K562 (cell line): ENCODE results near the gene CECR2. TPM values are rescaled to one million over a fixed set of nuclear protein-coding genes. Genes with fewer than 3 reads are reported as not detected.

Source experiments
- ATAC-seq: fragments of 200-7000 bp; cut with Tn5 transposase; 3 replicates; pipeline ENCODE4 v1.9.1; 2020; ENCODE audit warnings: moderate library complexity
- BruUV-seq: library from RNA; stranded (reverse); fragments of 400-500 nt; replicated peaks from 2 replicates; lab custom pipeline; 2021; lab: Mats Ljungman, UMichigan
- CTCF ChIA-PET: fragments of 300-600 bp; formaldehyde crosslinking; extraction: SDS; loops from one replicate; lab custom pipeline; 2021; ENCODE audit warnings: low intra/inter-chr PET ratio; lab: Yijun Ruan, JAX
- POLR2A ChIA-PET: fragments of 300-600, 350-650 bp; sonication (Branson Sonifier 250); formaldehyde crosslinking; extraction: SDS; loops from one replicate; lab custom pipeline; 2021; ENCODE audit warnings: antibody characterized with exemption, inconsistent platforms; lab: Yijun Ruan, JAX
- DNase-seq, 4 experiments: peaks; one replicate each; pipeline versions ENCODE4 v3.0.0 to v3.0.0-alpha.2; 2011 to 2018; ENCODE audit warnings: low spot score in 3 of 4, mixed read lengths in 3 of 4; ENCODE audit errors: extremely low read depth in 1 of 4
- FAIRE-seq: peaks from 2 replicates; lab custom pipeline; 2011; peaks lifted over from hg19 to GRCh38; lab: Jason Lieb, UNC
- H2AFZ ChIP-seq: 2 replicates; pipeline ENCODE4 v1.6.0; 2011; ENCODE audit warnings: low read depth, low read length, control low read depth, inconsistent platforms
- H3K27ac ChIP-seq: fragments of 200-600 bp; 3 replicates; pipeline ENCODE4 v1.8.0; 2011; ENCODE audit warnings: low read depth, mild to moderate bottlenecking, control low read depth, inconsistent platforms, low read length, moderate library complexity, mixed read lengths; ENCODE audit errors: extremely low read depth
- H3K27me3 ChIP-seq, 2 experiments: fragments of 300-600 bp in 1 of 2; 2 replicates in 1 of 2; 3 replicates in 1 of 2; pipeline versions ENCODE4 v1.6.0 to v1.8.0; 2011; ENCODE audit warnings: inconsistent platforms in 2 of 2, low read length in 2 of 2, mild to moderate bottlenecking in 1 of 2, mixed read lengths in 1 of 2, moderate library complexity in 1 of 2; ENCODE audit not compliant: control insufficient read depth in 2 of 2, insufficient read depth in 2 of 2
- H3K36me3 ChIP-seq: fragments of 300-600 bp; 3 replicates; pipeline ENCODE4 v1.8.0; 2011; ENCODE audit warnings: mild to moderate bottlenecking, low read length, inconsistent platforms; ENCODE audit not compliant: control insufficient read depth, insufficient read depth
- H3K4me1 ChIP-seq, 2 experiments: fragments of 200-600 bp in 1 of 2; replicated peaks in 1 of 2; 2 replicates in 1 of 2; 3 replicates in 1 of 2; pipeline versions ENCODE4 v1.5.1 to v1.8.0; 2011; ENCODE audit warnings: inconsistent platforms in 2 of 2, low read length in 2 of 2, mild to moderate bottlenecking in 1 of 2, mixed read lengths in 1 of 2, moderate library complexity in 1 of 2; ENCODE audit not compliant: control insufficient read depth in 2 of 2, insufficient read depth in 2 of 2
- H3K4me2 ChIP-seq: 2 replicates; pipeline ENCODE4 v1.6.1; 2011; ENCODE audit warnings: low read length, control low read depth, inconsistent platforms, mixed read lengths; ENCODE audit not compliant: insufficient read depth
- H3K4me3 ChIP-seq: fragments of 200-600 bp; sonication (generic), shearing (Covaris generic); 2 replicates; pipeline ENCODE4 v1.5.1; 2016; ENCODE audit warnings: control low read depth, inconsistent platforms
- H3K79me2 ChIP-seq: fragments of 200-600 bp; 3 replicates; pipeline ENCODE4 v1.8.0; 2011; ENCODE audit warnings: low read length, inconsistent platforms; ENCODE audit not compliant: control insufficient read depth, insufficient read depth
- H3K9ac ChIP-seq, 2 experiments: 2 replicates each; pipeline versions ENCODE4 v1.6.0 to v1.6.1; 2011; ENCODE audit warnings: low read depth in 2 of 2, low read length in 2 of 2, control low read depth in 1 of 2, inconsistent platforms in 1 of 2, mild to moderate bottlenecking in 1 of 2, mixed read lengths in 1 of 2; ENCODE audit not compliant: insufficient read depth in 1 of 2
- H3K9me1 ChIP-seq: one replicate; pipeline ENCODE4 v1.6.0; 2011; ENCODE audit warnings: inconsistent platforms, mild to moderate bottlenecking, low read length, moderate library complexity; ENCODE audit not compliant: control insufficient read depth, insufficient read depth
- H3K9me3 ChIP-seq: replicated peaks from 2 replicates; pipeline ENCODE4 v1.5.1; 2011; ENCODE audit warnings: low read depth, low read length, inconsistent platforms; ENCODE audit not compliant: control insufficient read depth, insufficient read depth
- H4K20me1 ChIP-seq: replicated peaks from 2 replicates; pipeline ENCODE4 v1.6.1; 2011; ENCODE audit warnings: low read length, inconsistent platforms, mixed read lengths; ENCODE audit not compliant: control insufficient read depth, insufficient read depth
- E2F6 ChIP-seq, 2 experiments: IDR thresholded peaks; 2 replicates each; pipeline ENCODE4 v1.6.1; 2011; ENCODE audit warnings: borderline replicate concordance in 1 of 2, control low read depth in 1 of 2, low read depth in 1 of 2, low read length in 1 of 2, mild to moderate bottlenecking in 1 of 2, mixed read lengths in 1 of 2, moderate library complexity in 1 of 2; ENCODE audit not compliant: insufficient read depth in 1 of 2, insufficient read length in 1 of 2, poor library complexity in 1 of 2, severe bottlenecking in 1 of 2; ENCODE audit errors: extremely low read depth in 1 of 2
- JUN ChIP-seq, 2 experiments: sonication (generic) in 1 of 2; formaldehyde crosslinking in 1 of 2; IDR thresholded peaks; 2 replicates each; pipeline versions ENCODE4 v1.6.1 to v1.8.0; 2012 to 2022; ENCODE audit warnings: borderline replicate concordance in 2 of 2, mild to moderate bottlenecking in 2 of 2, improper control_type of control experiment in 1 of 2, low read depth in 1 of 2, low read length in 1 of 2, missing genetic modification reagents in 1 of 2
- MGA ChIP-seq: fragments of 450-650 bp; IDR thresholded peaks from 2 replicates; pipeline ENCODE4 v1.6.1; 2016; ENCODE audit warnings: mild to moderate bottlenecking, moderate library complexity
- TEAD2 ChIP-seq: fragments of 450-650 bp; IDR thresholded peaks from 2 replicates; pipeline ENCODE4 v1.6.1; 2016; ENCODE audit warnings: missing genetic modification characterization, control low read depth, missing compliant biosample characterization
- ZNF512 ChIP-seq: IDR thresholded peaks from 2 replicates; pipeline ENCODE4 v1.6.1; 2016; ENCODE audit warnings: missing genetic modification characterization, missing compliant biosample characterization
- WGBS: fragments of 100-300 bp; shearing (Covaris generic); methylation state at CpG from one replicate; pipeline ENCODE4 v1.1.6; 2016; ENCODE audit warnings: low coverage, mixed read lengths; ENCODE audit not compliant: insufficient coverage; ENCODE audit errors: missing lambda C conversion rate; 5-methylcytosine and 5-hydroxymethylcytosine counted together
- in situ Hi-C: fragments of 300-500 bp; cut with MboI; formaldehyde crosslinking; loops from 4 replicates; pipeline ENCODE4 v1.15.0; 2018; ENCODE audit warnings: inconsistent platforms, mixed read lengths
- intact Hi-C: fragments of 100-400 bp; cut with micrococcal nuclease; formaldehyde crosslinking; loops from 2 replicates; pipeline ENCODE4 v1.14.2; 2022
- polyA plus RNA-seq, 8 experiments: library from polyadenylated mRNA; depleted of rRNA in 4 of 8; stranded (reverse) in 5 of 8; unstranded in 3 of 8; fragments of >200 nt; fragmentation: Nextera tagmentation in 2 of 8; fragmentation: Illumina TruSeq in 1 of 8; extraction: Ambion mirVana in 2 of 8; extraction: Trizol in 1 of 8; gene quantifications; 2 replicates each; pipeline versions ENCODE4 v1.2.1 to v1.2.3, GENCODE V29; 2011 to 2014; ENCODE audit warnings: inconsistent platforms in 1 of 8, missing spikeins in 1 of 8
- total RNA-seq, 7 experiments: library from RNA; depleted of rRNA in 6 of 7; stranded (reverse); fragments of >200 nt in 6 of 7; fragmentation: Illumina TruSeq in 2 of 7; extraction: Trizol in 2 of 7; gene quantifications; 2 replicates each; pipeline versions ENCODE4 v1.2.1 to v1.2.3, GENCODE V29; 2011 to 2021; ENCODE audit warnings: low replicate concordance in 1 of 7

Gene CECR2
- total and polyA plus RNA-seq, 9 of the 15 experiments (the other 6 are each of a cell fraction or from before 2014, with no cell fraction given): 0.01 to 1.00 (median 0.27) TPM

GRCh38 chr22:17366830-17367229, 2.4 kb upstream of the CECR2 start:
- ChIA-PET POLR2A (interaction anchor here (0.6 to 1.6 kb wide), 2 partner anchors 10 to 13 kb away, joined by 3 to 5 read pairs; no protein-coding TSS in a partner anchor), CTCF (no interaction called here)
- H3K79me2 ChIP-seq: no peaks in the 10 kb centered on the region
- FAIRE-seq (peak; percentile 70), DNase-seq (peak; percentile 59 to 74 (median 62)), ATAC-seq (peak; percentile 90)
- H3K36me3 ChIP-seq: no peaks in the 10 kb centered on the region
- H3K9ac ChIP-seq: no peak overlapping the region
- no TSS peak for BruUV-seq
- 6% methylated on average over 11 of the region's 11 CpGs for WGBS
- H4K20me1 ChIP-seq: no peaks in the 10 kb centered on the region
- intact Hi-C loops (no loop called here), in situ Hi-C loops (no loop called here)
- H3K4me2 ChIP-seq: peak overlapping the region; percentile 72
- H3K4me1 ChIP-seq: peaks cover 0 to 16% of the 10 kb centered on the region in 2 experiments; a peak in 3 of 5 replicates
- H2AFZ ChIP-seq: peak overlapping the region; percentile 78
- peaks cover 27 to 42% of the 10 kb centered on the region in 2 experiments for H3K27me3 ChIP-seq
- no peaks in the 10 kb centered on the region for H3K9me3 ChIP-seq
- H3K4me3 ChIP-seq: no peak overlapping the region
- H3K27ac ChIP-seq: no peak overlapping the region
- H3K9me1 ChIP-seq: no peaks in the 10 kb centered on the region
- TF ChIP-seq E2F6 (IDR thresholded peaks at IDR 0.05; ENCODE audit: borderline replicate concordance in 1 of 2, extremely low read depth in 1 of 2, insufficient read depth in 1 of 2, insufficient read length in 1 of 2, low read depth in 1 of 2, low read length in 1 of 2, poor library complexity in 1 of 2, severe bottlenecking in 1 of 2) (peak in 1 of 2 experiments; percentile 45), JUN (IDR thresholded peaks at IDR 0.05; ENCODE audit: borderline replicate concordance, low read depth, low read length) (no peak), JUN (CRISPR knock-in tag; IDR thresholded peaks at IDR 0.05; ENCODE audit: borderline replicate concordance) (no peak), MGA (0 out of 2 replicates have a peak, but pooled peaks have one; percentile 15), TEAD2 (tag) (no peak), ZNF512 (tag) (peak; percentile 76)
